Activated CD4-positive, CD25-positive, alpha-beta regulatory T cell (primary cell): ENCODE measurements around the gene OPHN1.
"Not testable (repeated sequence)": the region's sequence is repeated elsewhere in the genome, so short reads cannot be mapped to it uniquely, and the experiment has no call there.

Experiments
- DNase-seq, 4 experiments: peaks; one replicate each; lab custom pipeline; 2025; lab: John Stamatoyannopoulos, UW

Gene OPHN1

DNA sequence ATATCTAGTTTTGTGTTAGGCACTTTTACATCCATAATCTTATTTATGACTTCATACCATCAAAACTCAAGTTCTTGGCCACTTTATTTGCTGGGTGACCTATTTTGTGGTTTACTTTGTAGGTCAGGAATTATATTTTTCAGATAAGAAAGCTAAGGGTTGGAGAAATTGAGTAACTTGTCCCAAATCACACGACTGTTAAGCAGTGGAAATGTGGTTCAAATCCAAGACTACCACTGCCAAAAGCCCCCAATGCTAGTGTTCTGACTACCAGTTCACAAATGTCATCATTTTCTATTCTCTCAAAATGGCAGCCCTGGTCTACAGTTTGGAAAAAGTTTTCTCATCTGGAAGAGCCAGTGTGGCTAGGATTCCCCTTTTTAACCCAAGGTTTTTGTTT is 74.6 kb downstream of the OPHN1 start:
- no peak for DNase-seq

DNA sequence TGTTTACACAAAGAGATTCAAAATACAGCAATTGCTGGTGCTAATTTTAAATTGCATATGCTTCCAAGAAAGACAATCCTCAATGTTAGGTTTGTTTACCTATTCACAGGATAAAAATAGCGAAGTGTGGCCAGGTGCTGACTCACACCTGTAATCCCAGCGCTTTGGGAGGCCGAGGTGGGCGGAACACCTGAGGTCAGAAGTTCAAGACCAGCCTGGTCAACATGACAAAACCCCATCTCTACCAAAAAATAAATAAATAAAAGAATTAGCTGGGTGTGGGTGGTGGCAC is 77.7 kb downstream of the OPHN1 start:
- no peak for DNase-seq

DNA sequence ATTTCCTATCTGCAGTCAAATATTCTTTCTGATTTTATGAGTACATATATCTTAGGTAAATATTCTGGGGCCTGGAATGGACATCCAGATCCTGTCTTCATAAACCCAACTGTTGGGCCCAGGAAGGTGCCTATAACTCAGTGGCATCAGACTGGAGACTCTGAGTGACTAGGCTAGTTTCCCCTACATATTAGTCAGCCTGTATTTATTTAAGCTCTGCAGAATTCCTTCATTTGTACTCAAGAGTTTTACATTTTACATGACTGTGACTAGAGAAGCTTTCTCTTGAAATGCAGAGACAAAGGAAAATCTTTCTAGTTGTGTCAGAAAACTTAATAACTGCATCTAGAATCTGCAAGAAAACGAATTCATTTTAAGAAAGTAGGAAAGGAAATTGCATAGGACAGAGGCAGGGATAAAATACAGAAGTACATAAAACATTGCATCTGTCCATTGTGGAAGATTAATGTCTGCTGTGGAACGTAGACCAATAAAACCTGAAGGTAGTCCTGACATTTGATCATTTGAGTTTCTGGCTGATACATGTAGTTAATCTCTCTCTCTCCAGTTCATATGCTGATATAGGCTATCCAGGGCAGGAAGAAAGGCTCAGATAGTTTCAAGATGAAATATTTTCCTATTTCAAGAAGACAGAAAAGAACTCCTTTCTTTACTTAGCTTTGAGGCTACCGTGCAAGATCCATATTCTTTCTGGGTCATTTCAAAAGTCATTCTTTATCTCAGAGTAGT is 78.2 kb downstream of the OPHN1 start:
- DNase-seq, result no peak

DNA sequence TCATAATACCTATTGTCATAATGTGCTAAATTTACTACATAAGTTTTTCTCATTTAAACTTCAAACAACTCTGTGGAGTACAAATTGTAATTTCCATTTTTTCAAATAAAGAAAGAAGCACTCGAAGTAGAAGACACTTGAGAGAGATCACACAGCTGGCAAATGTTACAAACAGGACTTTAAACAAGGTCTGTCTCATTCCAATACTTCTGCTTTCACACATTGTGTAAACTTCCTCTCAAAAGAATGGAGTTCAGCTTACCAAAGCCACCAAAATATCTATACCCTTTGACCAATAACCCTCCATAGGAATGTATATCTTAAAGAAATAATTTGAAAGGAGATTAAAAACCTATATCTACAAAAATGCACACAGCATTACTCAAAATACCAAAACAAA is 88.3 kb downstream of the OPHN1 start:
- DNase-seq, result no peak

- DNase-seq, result no peak
Observed at GRCh38 chrX:68343551-68343950, 89.7 kb downstream of the OPHN1 start.

DNA sequence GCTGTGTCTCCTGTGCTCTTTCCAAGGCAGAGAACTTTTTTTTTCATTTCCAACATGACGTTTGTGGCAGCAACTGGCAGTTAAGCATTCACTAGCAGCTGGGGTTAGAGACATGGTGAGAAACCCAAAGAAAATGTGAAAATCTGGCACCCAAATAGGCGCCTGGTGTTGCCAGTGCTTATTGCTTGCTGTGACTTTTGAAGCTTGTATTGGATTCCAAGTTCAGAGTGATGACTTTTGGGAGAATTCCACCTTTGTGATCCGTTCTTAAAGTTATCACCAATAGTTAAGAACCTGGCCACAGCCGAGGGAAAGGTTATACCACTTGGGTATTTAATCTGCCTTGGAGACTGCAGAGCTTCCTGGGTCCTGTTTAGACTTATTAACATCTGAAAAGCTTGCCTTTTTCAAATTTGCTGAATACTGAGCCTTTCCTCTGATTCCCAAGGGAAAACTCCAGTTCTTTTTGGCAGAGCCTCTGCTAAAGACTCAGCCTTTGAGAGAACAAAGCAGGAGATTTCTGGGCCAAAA is 101.0 kb downstream of the OPHN1 start:
- DNase-seq, result no peak

DNA sequence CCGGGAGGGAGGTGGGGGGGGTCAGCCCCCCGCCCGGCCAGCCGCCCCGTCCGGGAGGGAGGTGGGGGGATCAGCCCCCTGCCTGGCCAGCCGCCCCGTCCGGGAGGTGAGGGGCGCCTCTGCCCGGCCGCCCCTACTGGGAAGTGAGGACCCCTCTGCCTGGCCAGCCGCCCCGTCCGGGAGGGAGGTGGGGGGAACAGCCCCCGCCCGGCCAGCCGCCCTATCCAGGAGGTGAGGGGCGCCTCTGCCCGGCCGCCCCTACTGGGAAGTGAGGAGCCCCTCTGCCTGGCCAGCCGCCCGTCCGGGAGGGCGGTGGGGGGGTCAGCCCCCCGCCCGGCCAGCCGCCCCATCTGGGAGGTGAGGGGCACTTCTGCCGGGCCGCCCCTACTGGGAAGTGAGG is 106.5 kb downstream of the OPHN1 start:
- not testable (repeated sequence) for DNase-seq

DNA sequence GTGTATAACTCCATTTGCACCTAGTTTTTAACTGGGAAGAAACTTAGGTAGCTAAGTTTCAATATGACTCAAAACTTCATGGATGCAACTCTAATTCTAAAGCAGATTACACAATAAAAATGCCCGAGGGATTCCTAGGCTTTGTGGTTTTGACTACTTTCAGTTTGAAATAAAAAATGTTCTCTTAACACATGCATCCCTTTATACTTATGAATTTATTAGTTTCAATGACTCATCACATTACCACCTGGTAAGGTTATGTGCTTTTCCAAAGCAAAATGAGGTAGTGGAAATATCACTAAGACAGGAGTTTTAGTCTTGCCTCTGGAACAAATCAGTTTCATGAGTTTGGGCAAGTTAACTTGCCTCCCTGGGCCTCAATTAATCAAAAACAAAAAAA is 125.5 kb downstream of the OPHN1 start:
- DNase-seq, result no peak

GRCh38 chrX:68304602-68305001 is 128.7 kb downstream of the OPHN1 start:
- no peak for DNase-seq

DNA sequence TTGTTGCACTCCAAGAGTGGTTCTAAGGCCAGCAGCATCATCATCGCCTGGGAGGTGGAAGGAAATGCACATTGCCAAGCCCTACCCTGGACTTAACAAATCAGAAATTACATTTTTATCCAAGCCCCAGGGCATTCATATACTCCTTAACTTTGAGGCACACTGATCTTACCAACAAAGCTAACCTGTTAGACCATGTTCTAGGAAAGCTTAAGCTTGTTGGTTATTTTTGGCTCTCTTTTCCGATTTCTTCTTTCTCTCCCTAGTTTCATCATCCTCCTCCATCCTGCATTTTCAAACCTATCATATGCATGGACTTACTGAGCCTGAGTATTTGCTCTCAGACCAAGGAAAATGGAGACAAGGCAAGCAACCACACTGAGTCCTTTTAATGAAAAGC is 133.4 kb downstream of the OPHN1 start:
- DNase-seq, result no peak

DNA sequence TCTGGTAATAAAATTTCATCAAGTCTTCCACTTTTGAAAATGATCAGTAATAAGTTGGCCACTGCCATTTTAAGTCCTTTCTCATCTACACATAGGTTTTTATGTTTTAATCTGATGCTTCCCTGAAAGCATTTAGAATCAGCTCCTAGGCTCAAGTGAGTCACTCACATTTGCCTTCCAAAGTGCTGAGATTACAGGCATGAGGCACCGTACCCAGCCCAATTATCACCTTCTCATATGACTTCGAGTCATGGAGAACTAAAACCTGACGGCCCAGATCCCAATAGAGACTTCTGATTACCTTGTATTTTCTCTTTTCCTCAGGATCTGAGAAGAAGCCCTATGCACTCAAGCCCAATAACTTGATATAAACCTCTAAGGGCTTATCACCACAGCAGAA is 140.8 kb downstream of the OPHN1 start:
- DNase-seq, result no peak

DNA sequence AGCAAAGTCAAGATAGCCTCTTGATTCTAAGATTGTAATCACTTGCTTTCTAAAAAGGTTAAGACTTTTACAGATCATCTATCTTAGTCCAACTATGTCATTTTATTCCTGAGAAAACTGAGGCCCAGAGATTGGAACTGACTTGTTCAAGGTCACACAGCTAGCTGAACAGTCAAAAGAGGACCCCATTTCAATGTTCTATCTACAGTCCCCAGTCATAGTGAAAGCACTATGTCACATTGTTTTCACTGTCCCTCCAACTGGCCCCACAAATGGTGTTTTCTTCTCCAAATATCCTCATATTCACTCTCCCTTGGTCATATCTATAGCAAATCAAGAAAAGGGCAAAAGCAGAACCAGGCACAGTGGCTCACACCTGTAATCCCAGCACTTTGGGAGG is 145.2 kb downstream of the OPHN1 start:
- DNase-seq, result no peak

GRCh38 chrX:68287419-68287818 is 145.9 kb downstream of the OPHN1 start:
- no peak for DNase-seq

DNA sequence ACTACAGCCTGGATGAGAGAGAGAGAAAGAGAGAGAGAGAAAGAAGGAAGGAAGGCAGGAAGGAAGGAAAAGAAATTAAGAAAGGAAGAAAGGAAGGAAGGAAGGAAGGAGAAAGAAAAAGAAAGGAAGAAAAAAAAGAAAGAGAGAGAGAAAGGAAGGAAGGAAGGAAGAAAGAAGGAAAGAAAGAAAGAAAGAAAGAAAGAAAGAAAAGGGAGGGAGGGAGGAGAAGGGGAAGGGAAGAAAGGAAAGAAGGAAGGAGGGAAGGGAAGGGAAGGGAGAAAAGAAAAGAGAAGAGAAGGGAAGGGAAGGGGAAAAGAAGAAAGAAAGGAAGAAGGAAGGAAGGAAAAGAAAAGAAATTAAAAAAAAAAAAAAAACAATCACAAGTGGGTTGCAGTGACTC is 146.3 kb downstream of the OPHN1 start:
- no peak for DNase-seq

GRCh38 chrX:68286076-68286475 is 147.2 kb downstream of the OPHN1 start:
- DNase-seq, result no peak

DNA sequence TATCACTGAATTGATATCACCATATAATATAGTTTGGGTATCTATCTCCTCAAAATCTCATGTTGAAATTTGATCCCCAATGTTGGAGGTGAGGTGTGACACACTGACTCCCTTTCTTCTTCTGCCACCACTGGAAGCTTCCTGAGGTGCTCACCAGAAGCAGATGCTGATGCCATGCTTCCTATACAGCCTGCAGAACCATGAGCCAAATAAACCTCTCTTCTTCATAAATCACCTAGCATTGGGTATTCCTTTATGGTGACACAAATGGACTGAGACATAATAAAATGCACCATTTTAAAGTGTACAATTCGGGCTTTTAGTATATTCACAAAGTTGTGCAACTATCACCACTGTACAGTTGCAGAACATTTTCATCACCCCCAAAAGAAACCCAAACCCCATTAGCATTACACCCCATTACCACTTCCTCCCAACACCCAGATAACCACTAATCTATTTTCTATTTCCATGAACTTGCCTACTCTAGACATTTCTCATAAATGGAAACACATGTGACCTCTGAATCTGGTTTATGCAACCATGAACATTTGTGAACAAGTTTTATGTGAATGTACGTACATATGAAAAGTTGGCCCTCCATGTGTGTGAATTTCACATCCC is 148.9 kb downstream of the OPHN1 start:
- DNase-seq, result no peak

DNA sequence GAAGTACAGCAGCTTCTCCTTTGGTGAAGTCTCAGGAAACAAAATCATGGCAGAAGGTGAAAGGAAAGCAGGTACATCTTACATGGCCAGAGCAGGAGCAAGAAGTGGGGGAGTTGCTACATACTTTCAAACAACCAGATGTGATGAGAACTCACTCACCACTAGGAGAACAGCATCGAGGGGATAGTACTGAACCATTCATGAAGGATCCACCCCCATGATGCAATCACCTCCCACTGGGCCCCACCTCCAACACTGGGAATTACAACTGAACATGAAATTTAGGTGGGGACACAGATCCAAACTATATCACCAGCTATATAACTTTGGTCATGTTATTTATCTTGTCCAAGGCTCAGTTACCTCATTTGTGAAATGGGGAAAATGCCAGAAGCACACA is 159.4 kb downstream of the OPHN1 start:
- DNase-seq, result no peak

DNA sequence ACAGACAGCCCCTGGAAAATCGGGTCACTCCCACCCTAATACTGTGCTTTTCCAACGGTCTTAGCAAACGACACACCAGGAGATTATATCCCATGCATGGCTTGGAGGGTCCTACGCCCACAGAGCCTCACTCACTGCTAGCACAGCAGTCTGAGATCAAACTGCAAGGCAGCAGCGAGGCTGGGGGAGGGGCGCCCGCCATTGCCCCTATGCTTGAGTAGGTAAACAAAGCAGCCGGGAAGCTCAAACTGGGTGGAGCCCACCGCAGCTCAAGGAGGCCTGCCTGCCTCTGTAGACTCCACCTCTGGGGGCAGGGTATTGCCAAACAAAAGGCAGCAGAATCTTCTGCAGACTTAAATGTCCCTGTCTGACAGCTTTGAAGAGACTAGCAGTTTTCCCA is 168.5 kb downstream of the OPHN1 start:
- DNase-seq, result not testable (repeated sequence)

- DNase-seq, result no peak
Observed at GRCh38 chrX:68261060-68261672, 172.1 kb downstream of the OPHN1 start.

GRCh38 chrX:68256990-68257389 is 176.3 kb downstream of the OPHN1 start:
- DNase-seq, result no peak

DNA sequence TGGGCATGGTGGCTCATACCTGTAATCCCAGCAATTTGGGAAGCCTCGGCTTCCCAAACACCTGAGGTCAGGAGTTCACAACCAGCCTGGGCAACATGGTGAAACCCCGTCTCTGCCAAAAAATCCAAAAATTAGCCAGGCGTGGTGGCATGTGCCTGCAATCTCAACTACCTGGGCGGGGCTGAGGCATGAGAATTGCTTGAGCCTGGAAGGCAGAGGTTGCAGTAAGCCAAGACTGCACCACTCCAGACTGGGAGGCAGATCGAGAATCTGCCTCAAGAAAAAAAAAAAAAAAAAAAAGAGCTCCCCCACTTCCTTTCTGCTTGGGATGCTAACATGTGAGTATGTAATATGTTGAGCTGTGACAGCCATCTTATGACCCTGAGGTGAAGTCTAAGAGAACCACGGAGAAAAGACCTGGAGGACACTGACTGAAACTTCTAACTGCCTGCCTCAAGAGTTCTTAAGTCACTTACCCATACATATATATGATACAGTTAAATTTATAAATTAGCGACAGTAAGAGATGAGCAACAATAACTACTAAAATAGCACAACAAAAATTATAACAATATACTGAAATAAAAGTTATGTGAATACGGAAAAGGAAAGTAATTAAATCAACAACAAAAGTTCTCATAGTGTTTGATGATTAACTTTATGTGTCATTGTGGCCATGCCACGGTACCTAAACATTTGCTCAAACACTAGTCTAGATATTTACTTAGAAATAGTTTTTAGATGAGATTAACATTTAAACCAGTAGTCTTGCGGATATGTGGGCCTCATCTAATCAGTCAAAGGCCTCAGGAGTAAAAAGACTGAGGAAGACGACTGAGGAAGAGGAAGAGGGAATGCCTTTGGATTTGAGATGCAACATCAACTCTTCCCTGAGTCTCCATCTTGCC is 178.3 kb downstream of the OPHN1 start:
- no peak for DNase-seq

- DNase-seq, result no peak
Observed at GRCh38 chrX:68252664-68253063, 180.6 kb downstream of the OPHN1 start.
